Tibial nerve (tissue), 4 donors: ENCODE measurements around the gene BST1. TPM values are rescaled to one million over a fixed set of nuclear protein-coding genes. Genes with fewer than 3 reads are reported as not detected.
A peak's percentile ranks its signal among the peaks of the same experiment; 100 is the strongest.

Experiments used
- DNase-seq, 2 donors: peaks; one replicate each; pipeline ENCODE4 v3.0.0-alpha.2; 2019; ENCODE audit warnings: low spot score in 2 of 2
- H3K27ac ChIP-seq, 4 donors: fragments of 200-600 bp; sonication (generic) in 3 of 4; one replicate each; pipeline ENCODE4 v1.5.1; 2017 to 2019; ENCODE audit warnings: mild to moderate bottlenecking in 1 of 4
- H3K27me3 ChIP-seq, 2 donors: fragments of 200-600 bp; sonication (generic) in 1 of 2; one replicate each; pipeline versions ENCODE4 v1.5.1 to v1.6.0; 2017 to 2019
- H3K36me3 ChIP-seq, 3 donors: fragments of 200-600 bp; sonication (generic); one replicate each; pipeline ENCODE4 v1.5.1; 2018 to 2019
- H3K4me1 ChIP-seq, 4 donors: fragments of 200-600 bp; sonication (generic) in 3 of 4; one replicate each; pipeline ENCODE4 v1.5.1; 2017 to 2019
- H3K4me3 ChIP-seq, 4 donors: fragments of 200-600 bp; sonication (generic) in 3 of 4; one replicate each; pipeline ENCODE4 v1.5.1; 2017 to 2019; ENCODE audit warnings: mild to moderate bottlenecking in 1 of 4, moderate library complexity in 1 of 4
- H3K9me3 ChIP-seq, 4 donors: fragments of 200-600 bp; sonication (generic) in 3 of 4; one replicate each; pipeline ENCODE4 v1.5.1; 2017 to 2019
- EP300 ChIP-seq, 2 donors: sonication (generic); formaldehyde crosslinking; IDR thresholded peaks; one replicate each; pipeline ENCODE4 v1.6.1; 2017; ENCODE audit warnings: antibody characterized with exemption in 2 of 2, mild to moderate bottlenecking in 1 of 2
- POLR2A ChIP-seq, 2 donors: fragments of 450-650 bp; IDR thresholded peaks; one replicate each; pipeline ENCODE4 v1.6.1; 2017; ENCODE audit warnings: antibody characterized with exemption in 2 of 2, mild to moderate bottlenecking in 2 of 2, moderate library complexity in 2 of 2
- whole genome bisulfite sequencing, 2 donors: methylation state at CpG; one replicate each; pipeline ENCODE4 v1.1.5; 2018; 5-methylcytosine and 5-hydroxymethylcytosine counted together
- total RNA-seq, 4 donors: library from RNA; depleted of rRNA; stranded (reverse); fragments of >200 nt; gene quantifications; one replicate each; pipeline ENCODE4 v1.1.0, GENCODE V29; 2016
- TF ChIP-seq, protein P1 (sequence below), 5 experiments: fragments of 200-600 bp in 3 of 5; fragments of 450-650 bp in 2 of 5; sonication (generic) in 3 of 5; IDR thresholded peaks; one replicate each; pipeline ENCODE4 v1.5.1; 2016 to 2019; ENCODE audit warnings: antibody characterized with exemption in 5 of 5, mild to moderate bottlenecking in 3 of 5, moderate library complexity in 2 of 5

The BST1 gene
- total RNA-seq, 4 donors from 2014 or later: 7.3 to 21.0 (median 11.9) TPM

DNA sequence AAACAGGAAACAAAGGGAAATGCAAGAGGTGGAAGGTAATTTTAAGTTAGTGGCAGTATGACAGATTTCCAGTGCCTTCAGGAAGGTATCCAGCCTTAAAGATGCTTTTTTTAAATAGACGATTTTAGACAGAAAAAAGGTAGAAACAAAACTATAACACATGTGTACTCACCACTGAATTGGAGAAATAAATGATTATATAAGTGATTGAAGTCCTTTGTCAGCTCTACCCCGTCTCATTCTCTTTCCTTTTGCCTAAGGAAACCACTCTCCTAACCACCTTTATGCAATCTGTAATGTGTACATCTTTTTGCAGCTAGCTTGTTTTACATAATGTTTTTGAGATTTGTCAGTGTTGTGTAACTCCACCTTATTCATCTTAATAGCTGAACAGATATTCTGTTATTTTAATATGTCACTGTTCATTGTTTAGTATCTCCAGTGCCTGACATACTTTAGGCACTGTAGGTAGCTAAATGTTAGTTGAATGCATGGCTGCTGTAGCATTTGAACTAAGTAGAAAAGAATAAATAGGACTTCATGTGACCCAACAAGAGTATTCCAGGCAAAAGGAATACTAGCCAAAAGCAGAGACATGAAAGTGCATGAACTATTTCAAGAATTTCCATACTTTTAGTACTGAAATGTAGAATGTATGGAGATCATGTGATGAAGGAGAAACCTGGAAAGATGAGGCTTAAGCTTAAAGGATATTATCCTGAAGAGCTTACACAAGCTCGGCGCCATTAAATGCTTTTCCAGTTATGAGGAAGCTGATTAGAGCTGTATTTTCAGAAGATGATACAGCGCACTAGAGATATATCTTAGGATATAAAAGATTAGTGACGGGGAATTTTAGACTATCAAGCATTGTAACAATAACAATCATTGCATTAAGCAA, 20.4 kb upstream of the BST1 start:
- no peaks in the 10 kb centered on the region for H3K27me3 ChIP-seq
- no peaks in the 10 kb centered on the region for H3K9me3 ChIP-seq
- no peak for DNase-seq
- peak overlapping the region; percentile 76 to 93 (median 92) for H3K27ac ChIP-seq
- WGBS, 2 donors: 40 to 44% methylated on average over 6 of the region's 6 CpGs
- peak overlapping the region; percentile 67 to 94 (median 76) for H3K4me3 ChIP-seq
- TF ChIP-seq, protein P1, sequence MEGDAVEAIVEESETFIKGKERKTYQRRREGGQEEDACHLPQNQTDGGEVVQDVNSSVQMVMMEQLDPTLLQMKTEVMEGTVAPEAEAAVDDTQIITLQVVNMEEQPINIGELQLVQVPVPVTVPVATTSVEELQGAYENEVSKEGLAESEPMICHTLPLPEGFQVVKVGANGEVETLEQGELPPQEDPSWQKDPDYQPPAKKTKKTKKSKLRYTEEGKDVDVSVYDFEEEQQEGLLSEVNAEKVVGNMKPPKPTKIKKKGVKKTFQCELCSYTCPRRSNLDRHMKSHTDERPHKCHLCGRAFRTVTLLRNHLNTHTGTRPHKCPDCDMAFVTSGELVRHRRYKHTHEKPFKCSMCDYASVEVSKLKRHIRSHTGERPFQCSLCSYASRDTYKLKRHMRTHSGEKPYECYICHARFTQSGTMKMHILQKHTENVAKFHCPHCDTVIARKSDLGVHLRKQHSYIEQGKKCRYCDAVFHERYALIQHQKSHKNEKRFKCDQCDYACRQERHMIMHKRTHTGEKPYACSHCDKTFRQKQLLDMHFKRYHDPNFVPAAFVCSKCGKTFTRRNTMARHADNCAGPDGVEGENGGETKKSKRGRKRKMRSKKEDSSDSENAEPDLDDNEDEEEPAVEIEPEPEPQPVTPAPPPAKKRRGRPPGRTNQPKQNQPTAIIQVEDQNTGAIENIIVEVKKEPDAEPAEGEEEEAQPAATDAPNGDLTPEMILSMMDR (IDR thresholded peaks at IDR 0.05): no peak
- TF ChIP-seq POLR2A (IDR thresholded peaks at IDR 0.05) (no peak), EP300 (IDR thresholded peaks at IDR 0.05) (no peak)
- peaks cover 0 to 19% (median 0%) of the 10 kb centered on the region in 3 donors for H3K36me3 ChIP-seq
- H3K4me1 ChIP-seq: peaks cover 0 to 43% (median 14%) of the 10 kb centered on the region in 4 donors

DNA sequence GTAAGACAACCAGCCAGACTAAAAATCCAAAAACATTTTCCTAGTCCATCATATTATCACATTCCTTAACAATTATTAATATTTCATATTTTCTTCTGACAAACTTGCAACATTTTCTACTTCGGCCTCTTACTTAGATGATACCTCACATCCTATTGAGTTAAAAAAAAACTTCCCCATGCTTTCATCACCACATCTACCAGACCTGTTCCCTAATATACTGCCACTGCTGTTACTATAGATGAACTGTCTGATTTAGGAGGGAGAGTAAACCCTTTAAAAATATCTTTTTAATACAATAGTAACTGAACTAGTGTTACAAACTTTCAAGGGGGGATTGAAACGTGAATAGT, 19.7 kb upstream of the BST1 start:
- peaks cover 0 to 47% (median 14%) of the 10 kb centered on the region in 4 donors for H3K4me1 ChIP-seq
- no peak for DNase-seq
- peak overlapping the region in 2 of 4 donors; percentile 69 to 83 for H3K4me3 ChIP-seq
- WGBS, 2 donors: 68 to 81% methylated on average over 2 of the region's 2 CpGs
- peaks cover 0 to 19% (median 0%) of the 10 kb centered on the region in 3 donors for H3K36me3 ChIP-seq
- H3K27me3 ChIP-seq: no peaks in the 10 kb centered on the region
- no peaks in the 10 kb centered on the region for H3K9me3 ChIP-seq
- peak overlapping the region in 1 of 4 donors; percentile 22 for H3K27ac ChIP-seq
- TF ChIP-seq POLR2A (IDR thresholded peaks at IDR 0.05): no peak
- no peak for TF ChIP-seq EP300 (IDR thresholded peaks at IDR 0.05)
- TF ChIP-seq, protein P1 (IDR thresholded peaks at IDR 0.05): no peak

DNA sequence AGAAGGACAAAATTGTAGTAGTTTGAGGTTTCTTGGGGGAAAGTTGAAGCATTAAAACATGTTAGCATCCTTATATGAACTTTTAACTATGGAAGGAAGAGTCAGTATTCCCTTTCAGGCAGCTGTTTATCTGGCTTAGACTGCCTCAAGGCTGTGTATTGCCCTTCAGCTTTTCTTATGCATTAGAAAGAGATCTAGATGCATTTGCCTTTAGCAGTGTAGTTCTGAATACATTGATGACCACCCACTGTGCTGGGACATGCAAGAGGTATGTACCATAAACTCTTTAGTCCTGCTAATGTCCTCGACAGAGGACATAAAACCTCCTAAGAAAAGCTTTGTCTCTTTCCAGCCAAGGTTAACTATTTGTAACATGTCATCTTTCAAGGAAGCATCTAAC, 18.4 kb upstream of the BST1 start:
- Histone ChIP-seq H3K27ac (no peak overlapping the region), H3K36me3 (peaks cover 0 to 24% (median 0%) of the 10 kb centered on the region in 3 donors), H3K4me3 (no peak overlapping the region), H3K4me1 (peaks cover 0 to 52% (median 14%) of the 10 kb centered on the region in 4 donors), H3K9me3 (no peaks in the 10 kb centered on the region), H3K27me3 (no peaks in the 10 kb centered on the region)
- TF ChIP-seq EP300 (IDR thresholded peaks at IDR 0.05) (no peak), POLR2A (IDR thresholded peaks at IDR 0.05) (no peak)
- TF ChIP-seq, protein P1 (IDR thresholded peaks at IDR 0.05): no peak
- DNase-seq: no peak
- WGBS, 2 donors: 60 to 65% methylated on average over 1 of the region's 1 CpG

DNA sequence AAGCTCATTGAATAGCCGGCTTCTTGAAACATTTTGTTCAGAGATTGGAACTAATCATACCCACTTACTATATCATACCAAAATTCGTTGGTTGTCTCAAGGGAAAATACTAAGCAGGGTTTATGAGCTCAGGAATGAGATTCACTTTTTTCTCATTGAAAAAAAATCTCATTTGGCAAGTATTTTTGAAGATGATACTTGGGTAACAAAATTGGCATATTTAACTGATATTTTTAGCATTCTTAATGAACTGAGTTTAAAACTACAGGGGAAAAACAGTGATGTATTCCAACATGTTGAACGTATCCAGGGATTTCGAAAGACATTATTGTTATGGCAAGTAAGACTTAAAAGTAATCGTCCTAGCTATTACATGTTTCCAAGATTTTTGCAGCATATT, 14.8 kb upstream of the BST1 start:
- peaks cover 0 to 66% (median 18%) of the 10 kb centered on the region in 4 donors for H3K4me1 ChIP-seq
- WGBS, 2 donors: 63 to 68% methylated on average over 5 of the region's 5 CpGs
- H3K36me3 ChIP-seq: peaks cover 0 to 25% (median 0%) of the 10 kb centered on the region in 3 donors
- H3K4me3 ChIP-seq: no peak overlapping the region
- H3K9me3 ChIP-seq: no peaks in the 10 kb centered on the region
- DNase-seq: no peak
- no peak overlapping the region for H3K27ac ChIP-seq
- TF ChIP-seq EP300 (IDR thresholded peaks at IDR 0.05) (no peak), POLR2A (IDR thresholded peaks at IDR 0.05) (no peak)
- H3K27me3 ChIP-seq: no peaks in the 10 kb centered on the region

DNA sequence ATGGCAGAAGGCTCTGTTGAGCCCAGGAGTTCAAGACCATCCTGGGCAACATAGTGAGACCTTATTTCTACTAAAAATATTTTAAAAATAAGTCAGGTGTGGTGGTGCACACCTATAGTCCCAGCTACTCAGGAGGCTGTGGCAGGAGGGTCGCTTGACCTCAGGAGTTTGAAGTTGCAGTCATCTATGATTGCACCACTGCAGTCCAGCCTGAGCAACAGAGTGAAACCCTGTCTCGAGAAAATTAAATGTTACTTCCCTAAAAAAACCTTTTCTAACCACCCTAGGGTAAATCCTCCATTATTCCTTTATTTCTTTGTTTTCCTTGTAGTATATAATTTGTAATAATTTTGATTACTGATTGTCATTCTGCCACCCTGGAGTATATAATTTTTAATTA, 13.3 kb upstream of the BST1 start:
- Histone ChIP-seq H3K36me3 (peaks cover 0 to 25% (median 0%) of the 10 kb centered on the region in 3 donors), H3K27ac (peak overlapping the region in 2 of 4 donors; percentile 31 to 78), H3K4me1 (peaks cover 0 to 52% (median 11%) of the 10 kb centered on the region in 4 donors), H3K9me3 (no peaks in the 10 kb centered on the region), H3K4me3 (no peak overlapping the region), H3K27me3 (no peaks in the 10 kb centered on the region)
- no peak for TF ChIP-seq POLR2A (IDR thresholded peaks at IDR 0.05)
- TF ChIP-seq EP300 (IDR thresholded peaks at IDR 0.05): no peak
- TF ChIP-seq, protein P1 (IDR thresholded peaks at IDR 0.05): no peak
- no peak for DNase-seq
- WGBS, 2 donors: 78 to 84% methylated on average over 2 of the region's 2 CpGs
